ENCODE measurements around the gene TPRA1.

Gene TPRA1

GRCh38 chr3:127538569-127538968 is 52.0 kb downstream of the TPRA1 start:
- no peak for TF ChIP-seq CTCF (IDR thresholded peaks at IDR 0.05)

DNA sequence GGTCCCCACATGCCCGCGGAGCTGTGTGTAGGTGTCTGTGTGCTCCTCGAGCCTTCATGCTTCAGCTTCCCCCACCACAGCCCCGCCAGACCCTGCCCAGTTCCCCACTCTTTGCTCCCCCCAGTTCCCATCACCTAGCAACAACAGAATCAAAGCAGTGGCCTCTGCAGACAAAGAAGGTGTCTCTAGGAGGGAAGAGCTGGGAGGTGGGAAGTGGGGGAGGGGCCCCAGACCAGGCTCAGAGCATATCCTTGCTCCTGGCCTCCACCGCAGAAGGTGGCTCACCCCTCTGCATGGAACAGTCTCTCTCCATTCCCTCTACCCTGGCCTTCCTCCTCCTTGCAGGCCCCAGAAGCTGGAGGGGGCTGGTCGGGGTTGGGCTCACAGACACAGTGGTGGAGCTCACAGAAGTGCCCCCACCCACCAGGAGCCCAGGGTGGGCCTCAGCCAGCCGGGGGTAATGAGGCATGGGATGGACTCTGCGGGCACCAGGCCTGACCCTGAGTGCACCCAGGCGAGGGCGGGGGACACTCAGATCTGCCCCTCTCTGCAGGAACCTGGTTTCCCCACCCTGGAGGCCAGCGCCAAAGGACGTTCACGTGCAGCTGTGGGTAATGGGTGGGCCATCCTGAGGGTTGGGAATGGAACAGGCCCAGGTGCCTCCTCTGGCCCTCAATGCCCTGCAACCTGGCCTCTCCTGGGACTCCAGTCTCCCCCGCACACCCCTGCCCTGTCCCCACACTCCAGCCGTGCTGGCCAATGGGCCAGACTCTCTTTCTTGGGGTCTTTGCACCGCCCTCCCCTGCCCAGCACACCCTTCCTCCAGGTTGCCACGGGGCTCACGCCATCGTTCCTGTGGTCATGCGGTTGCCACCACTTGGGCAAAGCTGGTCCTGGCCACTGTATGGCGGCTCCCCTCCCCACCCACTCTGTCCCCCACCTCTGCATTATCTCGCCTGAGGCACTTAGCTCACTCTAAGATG is 53.4 kb downstream of the TPRA1 start:
- TF ChIP-seq CTCF (IDR thresholded peaks at IDR 0.05), result no peak

DNA sequence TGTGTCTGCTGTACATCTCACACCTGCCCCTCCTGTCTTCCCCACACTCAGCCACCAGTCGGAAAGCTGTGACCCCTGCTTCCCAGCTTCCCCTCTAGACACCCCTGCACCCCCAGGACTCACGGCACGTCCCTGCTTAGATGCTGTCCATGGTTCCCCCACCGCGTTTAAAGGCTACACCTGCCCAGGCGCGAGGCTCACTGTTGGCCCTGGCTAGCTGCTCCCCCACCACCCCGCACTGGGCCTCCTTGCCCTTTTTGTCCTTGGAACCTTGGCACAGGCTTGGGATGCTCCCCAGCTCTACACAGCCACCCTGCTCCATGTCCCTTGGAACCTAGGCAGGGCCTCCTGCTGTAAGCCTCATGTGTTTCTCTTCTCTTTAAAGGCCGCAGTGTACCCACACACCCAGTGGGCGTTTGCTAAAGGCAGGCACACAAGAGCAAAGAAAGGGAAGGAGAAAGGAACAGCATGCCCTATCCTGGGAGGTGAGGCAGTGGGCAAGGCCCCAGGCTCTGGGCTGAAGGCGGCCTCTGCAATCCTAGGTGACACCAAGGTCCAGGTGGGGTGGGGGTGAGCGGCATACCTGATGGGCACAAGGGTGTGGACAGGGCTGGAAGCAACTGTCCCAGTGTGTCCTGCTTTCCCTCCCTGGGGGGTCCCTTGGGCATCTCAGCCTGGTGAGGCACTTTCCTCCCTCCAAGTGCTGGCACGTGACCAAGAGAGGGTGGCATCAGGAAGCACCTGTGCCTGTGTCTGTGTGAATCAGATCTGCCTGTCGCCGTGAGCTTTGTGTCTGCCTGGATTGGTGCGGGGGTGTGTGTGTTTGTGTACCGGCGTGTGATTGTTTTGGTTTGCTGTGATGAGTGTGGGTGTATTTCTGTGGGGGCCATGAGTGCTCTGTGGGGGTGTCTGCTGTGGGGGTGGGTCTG is 54.4 kb downstream of the TPRA1 start:
- TF ChIP-seq CTCF (IDR thresholded peaks at IDR 0.05), result no peak

DNA sequence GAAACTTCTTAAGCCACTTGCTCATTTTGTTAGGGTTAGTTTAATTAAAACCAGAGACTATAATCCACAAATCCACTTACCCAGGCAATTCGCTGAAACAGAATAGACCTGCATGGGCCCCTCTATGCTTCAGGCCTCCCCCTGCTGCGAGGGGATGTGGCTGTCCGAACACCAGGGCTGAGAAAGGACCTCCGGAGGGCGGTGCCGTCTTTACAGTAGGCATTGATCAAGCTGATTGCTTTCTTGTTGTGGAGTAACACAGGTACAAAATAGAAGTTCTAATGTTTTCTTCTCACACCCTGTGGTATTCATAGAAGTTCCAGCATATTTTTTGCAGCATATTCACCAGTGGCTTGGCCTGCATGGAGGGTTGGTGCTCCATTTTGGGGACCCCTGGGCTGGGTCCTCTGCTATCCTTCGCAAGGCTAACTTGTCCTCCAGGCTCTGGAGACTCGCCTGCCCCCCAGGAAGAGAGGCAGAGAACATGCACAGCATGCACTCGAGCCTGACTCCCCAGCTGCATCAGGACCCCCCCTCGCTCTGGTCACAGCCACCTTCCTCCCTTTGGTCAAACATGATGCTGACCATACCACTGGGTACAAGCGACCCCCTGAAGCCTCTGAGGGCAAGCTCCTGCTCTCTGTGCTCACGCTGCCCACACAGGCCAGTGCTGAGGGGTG is 55.3 kb downstream of the TPRA1 start:
- no peak for TF ChIP-seq CTCF (IDR thresholded peaks at IDR 0.05)

GRCh38 chr3:127534564-127534963 is 56.0 kb downstream of the TPRA1 start:
- no peak for TF ChIP-seq CTCF (IDR thresholded peaks at IDR 0.05)

DNA sequence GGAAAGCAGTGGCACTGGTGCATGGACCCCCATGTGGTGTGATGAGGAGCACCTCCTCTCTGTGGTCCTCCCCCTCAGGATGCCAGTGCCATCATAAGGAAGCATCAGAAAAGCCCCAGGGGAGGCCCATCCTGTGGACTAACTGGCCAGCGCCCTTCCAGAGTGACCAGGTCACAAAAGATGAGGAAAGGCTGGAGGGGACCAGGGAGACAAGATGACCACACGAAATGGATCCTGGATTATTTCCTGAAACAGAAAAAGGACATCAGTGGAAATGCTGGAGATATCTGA is 56.4 kb downstream of the TPRA1 start:
- TF ChIP-seq CTCF (IDR thresholded peaks at IDR 0.05), result no peak

DNA sequence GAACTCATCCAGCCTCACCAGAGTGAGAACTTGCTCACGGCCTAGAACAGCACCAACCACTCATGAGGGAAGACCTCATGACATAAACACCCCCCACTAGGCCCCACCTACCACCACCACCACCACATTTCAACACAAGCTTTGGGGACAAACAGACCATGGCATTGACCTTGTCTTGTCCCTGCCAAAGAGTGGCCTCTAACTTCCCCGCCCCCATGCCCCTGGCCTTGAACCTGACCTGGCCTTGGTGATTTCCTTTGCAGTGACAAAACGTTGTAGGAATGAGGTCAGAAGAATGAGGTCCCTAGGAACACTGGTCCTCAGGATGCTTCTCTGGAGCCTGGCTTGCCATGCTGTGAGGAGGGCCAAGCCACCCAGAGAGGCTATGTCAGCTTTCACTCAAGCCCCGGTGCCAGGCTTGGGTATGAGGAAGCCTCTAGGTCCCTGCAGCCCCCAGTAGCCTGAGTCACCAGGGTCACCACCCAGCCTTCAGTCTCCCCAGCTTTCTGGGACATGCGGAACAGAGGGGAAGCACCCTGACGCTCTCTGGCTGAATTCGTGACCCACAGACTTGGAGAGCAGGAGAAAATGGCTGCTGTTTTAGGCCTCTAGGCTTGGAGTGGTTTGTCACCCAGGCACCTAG is 57.9 kb downstream of the TPRA1 start:
- no peak for TF ChIP-seq CTCF (IDR thresholded peaks at IDR 0.05)
